Upper lobe of left lung (tissue), 6 donors: ENCODE results near the gene GSTM1. TPM values are rescaled to one million over a fixed set of nuclear protein-coding genes. Genes with fewer than 3 reads are reported as not detected.

Experiments used
- ATAC-seq, 2 donors: fragments of 200-7000 bp; cut with Tn5 transposase; one replicate each; pipeline ENCODE4 v1.9.1; 2022; ENCODE audit warnings: mild to moderate bottlenecking in 2 of 2, moderate library complexity in 2 of 2; ENCODE audit not compliant: low FRiP score in 2 of 2
- DNase-seq, 2 donors: peaks; one replicate each; pipeline ENCODE4 v3.0.0-alpha.2; 2019 to 2020
- H3K27ac ChIP-seq, 4 donors: fragments of 200-600 bp; sonication (generic); one replicate each; pipeline ENCODE4 v1.5.1; 2016 to 2019
- H3K27me3 ChIP-seq, 4 donors: fragments of 200-600 bp; sonication (generic); one replicate each; pipeline ENCODE4 v1.5.1; 2017 to 2019
- H3K36me3 ChIP-seq, 4 donors: fragments of 200-600 bp; sonication (generic); one replicate each; pipeline ENCODE4 v1.5.1; 2016 to 2019
- H3K4me1 ChIP-seq, 4 donors: fragments of 200-600 bp; sonication (generic); one replicate each; pipeline ENCODE4 v1.5.1; 2018 to 2019
- H3K4me3 ChIP-seq, 4 donors: fragments of 200-600 bp; sonication (generic); one replicate each; pipeline ENCODE4 v1.5.1; 2017 to 2019; ENCODE audit warnings: mild to moderate bottlenecking in 2 of 4, moderate library complexity in 1 of 4
- H3K9me3 ChIP-seq, 4 donors: fragments of 200-600 bp; sonication (generic); one replicate each; pipeline ENCODE4 v1.5.1; 2018 to 2019
- EP300 ChIP-seq, 4 donors: sonication (generic); formaldehyde crosslinking; IDR thresholded peaks; one replicate each; pipeline ENCODE4 v1.5.1; 2017; ENCODE audit warnings: antibody characterized with exemption in 4 of 4, control low read depth in 2 of 4
- POLR2A ChIP-seq, 4 donors: fragments of 450-650 bp; IDR thresholded peaks; one replicate each; pipeline ENCODE4 v1.5.1; 2016 to 2017; ENCODE audit warnings: antibody characterized with exemption in 4 of 4, mild to moderate bottlenecking in 2 of 4
- POLR2AphosphoS5 ChIP-seq, 2 donors: sonication (generic); formaldehyde crosslinking; IDR thresholded peaks; one replicate each; pipeline ENCODE4 v1.5.1; 2017; ENCODE audit warnings: antibody characterized with exemption in 2 of 2
- WGBS, 2 donors: methylation state at CpG; one replicate each; pipeline ENCODE4 v1.1.5; 2017 to 2018; 5-methylcytosine and 5-hydroxymethylcytosine counted together
- total RNA-seq, 6 donors: library from RNA; depleted of rRNA in 4 of 6; stranded (reverse); fragments of >200 nt in 4 of 6; gene quantifications; one replicate each; pipeline versions ENCODE4 v1.1.0 to v1.2.1, GENCODE V29; 2016 to 2021
- TF ChIP-seq, protein P1 (sequence below), 6 experiments: fragments of 450-650 bp in 4 of 6; fragments of 200-600 bp in 2 of 6; sonication (generic) in 2 of 6; IDR thresholded peaks; one replicate each; pipeline ENCODE4 v1.5.1; 2016 to 2019; ENCODE audit warnings: antibody characterized with exemption in 6 of 6
- donor health status: DM: no; HTN: no; CAD: no; lungs with moderate emphysema.
- donor health status: DM: no; HTN: yes; CAD: no; lungs with severe emphysema.

The GSTM1 gene
- total RNA-seq, 6 donors from 2014 or later: 11.8 to 33.0 TPM; not detected in 4

DNA sequence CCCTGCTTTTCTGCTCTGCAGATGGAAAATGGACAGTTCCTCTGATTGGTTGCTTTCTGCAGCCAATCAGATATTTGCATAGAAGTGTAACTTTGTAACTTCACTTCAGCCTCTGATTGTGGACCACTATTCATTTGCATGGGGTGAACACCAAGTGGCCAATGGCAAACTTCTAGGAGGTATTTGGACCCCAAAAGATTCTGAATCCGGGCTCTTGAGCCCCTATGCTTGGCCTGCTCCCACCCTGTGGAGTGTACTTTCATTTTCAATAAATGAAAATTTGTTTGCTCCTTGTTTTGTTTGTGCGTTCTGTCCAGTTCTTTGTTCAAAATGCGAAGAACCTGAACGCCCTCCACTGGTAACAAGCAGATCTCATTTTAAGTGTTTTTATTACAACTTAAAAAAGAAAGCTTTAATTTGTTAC is 38.1 kb upstream of the GSTM1 start:
- Histone ChIP-seq H3K4me3 (peak overlapping the region in 1 of 4 donors; percentile 24), H3K27ac (no peak overlapping the region), H3K9me3 (no peaks in the 10 kb centered on the region), H3K36me3 (no peaks in the 10 kb centered on the region), H3K27me3 (no peaks in the 10 kb centered on the region), H3K4me1 (no peaks in the 10 kb centered on the region)
- TF ChIP-seq, protein P1, sequence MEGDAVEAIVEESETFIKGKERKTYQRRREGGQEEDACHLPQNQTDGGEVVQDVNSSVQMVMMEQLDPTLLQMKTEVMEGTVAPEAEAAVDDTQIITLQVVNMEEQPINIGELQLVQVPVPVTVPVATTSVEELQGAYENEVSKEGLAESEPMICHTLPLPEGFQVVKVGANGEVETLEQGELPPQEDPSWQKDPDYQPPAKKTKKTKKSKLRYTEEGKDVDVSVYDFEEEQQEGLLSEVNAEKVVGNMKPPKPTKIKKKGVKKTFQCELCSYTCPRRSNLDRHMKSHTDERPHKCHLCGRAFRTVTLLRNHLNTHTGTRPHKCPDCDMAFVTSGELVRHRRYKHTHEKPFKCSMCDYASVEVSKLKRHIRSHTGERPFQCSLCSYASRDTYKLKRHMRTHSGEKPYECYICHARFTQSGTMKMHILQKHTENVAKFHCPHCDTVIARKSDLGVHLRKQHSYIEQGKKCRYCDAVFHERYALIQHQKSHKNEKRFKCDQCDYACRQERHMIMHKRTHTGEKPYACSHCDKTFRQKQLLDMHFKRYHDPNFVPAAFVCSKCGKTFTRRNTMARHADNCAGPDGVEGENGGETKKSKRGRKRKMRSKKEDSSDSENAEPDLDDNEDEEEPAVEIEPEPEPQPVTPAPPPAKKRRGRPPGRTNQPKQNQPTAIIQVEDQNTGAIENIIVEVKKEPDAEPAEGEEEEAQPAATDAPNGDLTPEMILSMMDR (IDR thresholded peaks at IDR 0.05): peak in 1 of 6 experiments; percentile 9
- TF ChIP-seq EP300 (IDR thresholded peaks at IDR 0.05) (no peak), POLR2A (IDR thresholded peaks at IDR 0.05) (no peak), POLR2AphosphoS5 (IDR thresholded peaks at IDR 0.05) (no peak)
- peak in 1 of 2 donors; percentile 61 for ATAC-seq
- no peak for DNase-seq
- WGBS, 2 donors: 69 to 72% methylated on average over 4 of the region's 4 CpGs

GRCh38 chr1:109650609-109651008 is 37.0 kb upstream of the GSTM1 start:
- H3K36me3 ChIP-seq: no peaks in the 10 kb centered on the region
- no peak overlapping the region for H3K27ac ChIP-seq
- ATAC-seq (no peak), DNase-seq (no peak)
- no peaks in the 10 kb centered on the region for H3K9me3 ChIP-seq
- TF ChIP-seq EP300 (IDR thresholded peaks at IDR 0.05) (no peak), POLR2A (IDR thresholded peaks at IDR 0.05) (no peak), POLR2AphosphoS5 (IDR thresholded peaks at IDR 0.05) (no peak)
- TF ChIP-seq, protein P1 (IDR thresholded peaks at IDR 0.05): no peak
- H3K4me3 ChIP-seq: no peak overlapping the region
- H3K27me3 ChIP-seq: no peaks in the 10 kb centered on the region
- peaks cover 6 to 9% (median 6%) of the 10 kb centered on the region in 4 donors for H3K4me1 ChIP-seq
- 74 to 81% methylated on average over 3 of the region's 3 CpGs for WGBS, 2 donors

GRCh38 chr1:109652402-109652801 is 35.2 kb upstream of the GSTM1 start:
- no peaks in the 10 kb centered on the region for H3K36me3 ChIP-seq
- H3K27ac ChIP-seq: no peak overlapping the region
- no peaks in the 10 kb centered on the region for H3K27me3 ChIP-seq
- TF ChIP-seq EP300 (IDR thresholded peaks at IDR 0.05) (no peak), POLR2AphosphoS5 (IDR thresholded peaks at IDR 0.05) (no peak), POLR2A (IDR thresholded peaks at IDR 0.05) (no peak)
- TF ChIP-seq, protein P1 (IDR thresholded peaks at IDR 0.05): no peak
- DNase-seq (no peak), ATAC-seq (no peak)
- no peak overlapping the region for H3K4me3 ChIP-seq
- 77 to 78% methylated on average over 2 of the region's 2 CpGs for WGBS, 2 donors
- no peaks in the 10 kb centered on the region for H3K9me3 ChIP-seq
- peaks cover 6 to 15% (median 12%) of the 10 kb centered on the region in 4 donors for H3K4me1 ChIP-seq

- Histone ChIP-seq H3K27ac (no peak overlapping the region), H3K4me1 (peaks cover 6 to 15% (median 12%) of the 10 kb centered on the region in 4 donors), H3K4me3 (no peak overlapping the region), H3K27me3 (no peaks in the 10 kb centered on the region), H3K9me3 (no peaks in the 10 kb centered on the region), H3K36me3 (no peaks in the 10 kb centered on the region)
- ATAC-seq (no peak), DNase-seq (no peak)
- TF ChIP-seq EP300 (IDR thresholded peaks at IDR 0.05): no peak
- no peak for TF ChIP-seq POLR2AphosphoS5 (IDR thresholded peaks at IDR 0.05)
- 59 to 67% methylated on average over 2 of the region's 2 CpGs for WGBS, 2 donors
Observed at GRCh38 chr1:109653306-109653705, 34.3 kb upstream of the GSTM1 start.

DNA sequence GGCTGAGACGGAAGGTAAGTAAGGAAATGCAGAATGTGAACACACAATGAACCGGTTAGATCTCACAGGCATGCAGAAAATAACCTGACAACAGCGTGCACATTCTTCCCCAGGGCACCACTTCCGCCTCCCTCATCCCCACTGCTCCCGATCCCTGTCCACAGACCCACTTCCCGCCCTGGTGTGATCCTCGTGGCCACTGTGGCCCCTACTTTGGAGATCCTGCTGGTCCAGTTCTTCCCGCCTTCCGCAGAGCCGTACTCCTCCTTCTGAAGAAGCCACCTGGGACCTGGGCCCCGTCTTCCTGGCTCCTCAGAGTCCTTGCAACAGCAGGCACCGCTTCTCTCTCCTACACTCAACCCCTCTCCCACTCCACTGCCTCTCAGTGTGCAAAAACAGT is 33.1 kb upstream of the GSTM1 start:
- peaks cover 0 to 4% (median 0%) of the 10 kb centered on the region in 4 donors for H3K36me3 ChIP-seq
- TF ChIP-seq POLR2AphosphoS5 (IDR thresholded peaks at IDR 0.05) (no peak), POLR2A (IDR thresholded peaks at IDR 0.05) (no peak), EP300 (IDR thresholded peaks at IDR 0.05) (no peak)
- TF ChIP-seq, protein P1 (IDR thresholded peaks at IDR 0.05): no peak
- H3K27ac ChIP-seq: no peak overlapping the region
- WGBS, 2 donors: 86 to 92% methylated on average over 12 of the region's 12 CpGs
- ATAC-seq (no peak), DNase-seq (no peak)
- peaks cover 6 to 15% (median 12%) of the 10 kb centered on the region in 4 donors for H3K4me1 ChIP-seq
- H3K27me3 ChIP-seq: no peaks in the 10 kb centered on the region
- no peaks in the 10 kb centered on the region for H3K9me3 ChIP-seq
- H3K4me3 ChIP-seq: no peak overlapping the region
